Testis (tissue), 5 donors: ENCODE results near the gene HCRTR2. TPM values are rescaled to one million over a fixed set of nuclear protein-coding genes. Genes with fewer than 3 reads are reported as not detected.

ENCODE experiments used
- DNase-seq: peaks from one replicate; pipeline ENCODE4 v3.0.0-alpha.2; 2019
- H3K27ac ChIP-seq, 2 donors: fragments of 200-600 bp; sonication (generic); one replicate each; pipeline ENCODE4 v1.5.1; 2019
- H3K27me3 ChIP-seq: fragments of 200-600 bp; sonication (generic); one replicate; pipeline ENCODE4 v1.5.1; 2019
- H3K36me3 ChIP-seq: fragments of 200-600 bp; sonication (generic); one replicate; pipeline ENCODE4 v1.5.1; 2017; ENCODE audit warnings: low read depth; ENCODE audit errors: missing control alignments
- H3K4me1 ChIP-seq: fragments of 200-600 bp; sonication (generic); one replicate; pipeline ENCODE4 v1.5.1; 2019
- H3K4me3 ChIP-seq, 2 donors: fragments of 200-600 bp; sonication (generic); one replicate each; pipeline ENCODE4 v1.5.1; 2017 to 2019
- H3K9me3 ChIP-seq: fragments of 200-600 bp; sonication (generic); one replicate; pipeline ENCODE4 v1.5.1; 2017
- POLR2A ChIP-seq: fragments of 450-650 bp; IDR thresholded peaks from one replicate; pipeline ENCODE4 v1.6.1; 2017; ENCODE audit warnings: antibody characterized with exemption, mild to moderate bottlenecking, moderate library complexity
- WGBS, 2 donors: methylation state at CpG; one replicate each; pipeline ENCODE4 v1.1.5; 2018; 5-methylcytosine and 5-hydroxymethylcytosine counted together
- intact Hi-C: fragments of 100-400 bp; cut with DNase I; formaldehyde crosslinking; loops from one replicate; pipeline ENCODE4 v1.15.1; 2023; ENCODE audit warnings: low total_unique reads
- long read RNA-seq, 2 donors: transcript quantifications; one replicate each; lab custom pipeline, GENCODE V29; 2026
- polyA plus RNA-seq: library from polyadenylated mRNA; stranded (reverse); fragments of 350-450 nt; fragmentation: Illumina TruSeq; extraction: RNeasy Lipid Tissue Mini Kit (QIAGEN cat#74804); gene quantifications from one replicate; pipeline ENCODE4 v1.2.3, GENCODE V29; 2014; ENCODE audit warnings: low read depth, low replicate concordance; ENCODE audit not compliant: insufficient read depth
- total RNA-seq, 2 donors: library from RNA; depleted of rRNA; stranded (reverse); fragments of >200 nt; gene quantifications; one replicate each; pipeline ENCODE4 v1.2.3, GENCODE V29; 2016
- TF ChIP-seq, protein P1 (sequence below), 3 experiments: fragments of 450-650 bp in 2 of 3; fragments of 200-600 bp in 1 of 3; sonication (generic) in 1 of 3; IDR thresholded peaks; one replicate each; pipeline ENCODE4 v1.5.1; 2016 to 2019; ENCODE audit warnings: antibody characterized with exemption in 3 of 3, mild to moderate bottlenecking in 2 of 3, moderate library complexity in 1 of 3

The HCRTR2 gene
- total RNA-seq (under 1 TPM; 0.39 to 0.50 TPM), polyA plus RNA-seq (0.50 TPM)
- long read RNA-seq, donor 1, partial matches to known transcripts: 0 of 4 reads
- long read RNA-seq, donor 1, other reads (novel, unspliced or antisense): 0 of 4 reads
- long read RNA-seq, donor 2: 0 reads

DNA sequence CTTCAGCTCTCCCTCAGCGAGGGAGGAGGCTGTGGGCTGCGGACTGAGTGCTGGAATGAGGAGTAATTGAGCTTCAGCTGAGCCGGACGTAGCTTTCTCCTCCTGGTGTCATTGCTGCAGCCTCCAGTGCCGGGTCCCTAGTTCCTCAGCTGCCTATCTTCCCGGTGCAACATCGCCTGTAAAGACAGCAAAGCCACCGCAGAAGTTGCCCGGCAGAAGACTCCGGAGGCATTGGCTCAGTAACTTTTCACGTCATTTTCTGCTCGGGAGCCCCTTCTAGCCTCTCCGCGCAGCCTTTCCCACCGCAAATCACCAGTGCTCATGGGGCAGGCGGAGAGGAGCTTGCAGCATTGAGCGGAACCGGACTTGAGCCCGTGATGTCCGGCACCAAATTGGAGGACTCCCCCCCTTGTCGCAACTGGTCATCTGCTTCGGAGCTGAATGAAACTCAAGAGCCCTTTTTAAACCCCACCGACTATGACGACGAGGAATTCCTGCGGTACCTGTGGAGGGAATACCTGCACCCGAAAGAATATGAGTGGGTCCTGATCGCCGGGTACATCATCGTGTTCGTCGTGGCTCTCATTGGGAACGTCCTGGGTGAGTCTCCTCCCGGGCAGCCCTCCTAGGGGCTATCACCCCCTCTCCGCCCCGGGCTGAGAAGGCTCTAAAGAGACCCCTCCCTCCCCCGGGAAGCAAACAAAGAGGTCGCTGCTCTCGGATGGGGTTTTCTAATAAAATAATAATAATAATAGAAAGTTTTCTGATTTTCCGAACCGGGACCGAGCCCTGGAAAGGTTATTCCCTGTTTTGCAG, at the start of gene HCRTR2:
Gene HCRTR2, plus strand, starts transcription at position 305 of the 816 bp plus-strand sequence. Its CDS starts 73 bp downstream, at position 378.
- Histone ChIP-seq H3K36me3 (no peaks in the 10 kb centered on the region), H3K4me1 (peaks cover 4% of the 10 kb centered on the region), H3K9me3 (no peaks in the 10 kb centered on the region), H3K4me3 (peak within 1 kb of the TSS; percentile 23 to 32), H3K27me3 (no peaks in the 10 kb centered on the region), H3K27ac (no peak within 1 kb of the TSS)
- peak; percentile 16 for DNase-seq
- intact Hi-C loops: no loop called here
- WGBS, 2 donors: 1 to 2% methylated on average over 15 to 42 of the region's 42 CpGs
- TF ChIP-seq POLR2A: no peak
- TF ChIP-seq, protein P1, sequence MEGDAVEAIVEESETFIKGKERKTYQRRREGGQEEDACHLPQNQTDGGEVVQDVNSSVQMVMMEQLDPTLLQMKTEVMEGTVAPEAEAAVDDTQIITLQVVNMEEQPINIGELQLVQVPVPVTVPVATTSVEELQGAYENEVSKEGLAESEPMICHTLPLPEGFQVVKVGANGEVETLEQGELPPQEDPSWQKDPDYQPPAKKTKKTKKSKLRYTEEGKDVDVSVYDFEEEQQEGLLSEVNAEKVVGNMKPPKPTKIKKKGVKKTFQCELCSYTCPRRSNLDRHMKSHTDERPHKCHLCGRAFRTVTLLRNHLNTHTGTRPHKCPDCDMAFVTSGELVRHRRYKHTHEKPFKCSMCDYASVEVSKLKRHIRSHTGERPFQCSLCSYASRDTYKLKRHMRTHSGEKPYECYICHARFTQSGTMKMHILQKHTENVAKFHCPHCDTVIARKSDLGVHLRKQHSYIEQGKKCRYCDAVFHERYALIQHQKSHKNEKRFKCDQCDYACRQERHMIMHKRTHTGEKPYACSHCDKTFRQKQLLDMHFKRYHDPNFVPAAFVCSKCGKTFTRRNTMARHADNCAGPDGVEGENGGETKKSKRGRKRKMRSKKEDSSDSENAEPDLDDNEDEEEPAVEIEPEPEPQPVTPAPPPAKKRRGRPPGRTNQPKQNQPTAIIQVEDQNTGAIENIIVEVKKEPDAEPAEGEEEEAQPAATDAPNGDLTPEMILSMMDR (IDR thresholded peaks at IDR 0.05): no peak

DNA sequence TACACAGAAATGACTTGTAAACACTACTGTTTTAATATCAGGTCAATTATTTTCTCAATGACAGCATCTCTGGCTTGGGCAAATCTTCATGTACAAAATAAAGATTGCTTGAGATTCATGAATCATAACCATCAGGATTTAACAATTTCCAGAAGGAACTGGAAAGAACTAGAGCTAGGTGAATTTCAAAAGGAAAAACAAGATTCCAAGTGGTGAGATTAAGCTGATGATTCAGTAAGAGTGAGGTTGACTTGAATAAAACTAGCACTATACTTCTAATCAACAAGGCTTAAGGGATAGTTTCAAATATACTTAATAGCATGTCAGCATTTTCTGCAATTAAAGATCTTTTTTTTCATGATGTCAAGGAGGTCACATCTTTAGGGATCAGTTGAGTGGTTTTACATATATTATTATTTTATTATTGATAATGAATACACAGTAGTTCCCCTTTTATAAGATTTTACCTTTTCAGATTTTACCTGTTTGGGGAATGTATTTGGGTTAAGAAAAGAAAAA, 43.5 kb upstream of the HCRTR2 start:
- TF ChIP-seq, protein P1 (IDR thresholded peaks at IDR 0.05): no peak
- no peak for TF ChIP-seq POLR2A
- no peaks in the 10 kb centered on the region for H3K36me3 ChIP-seq
- no peak overlapping the region for H3K27ac ChIP-seq
- H3K4me3 ChIP-seq: no peak overlapping the region
- no peaks in the 10 kb centered on the region for H3K9me3 ChIP-seq
- DNase-seq: no peak
- intact Hi-C loops: no loop called here
- H3K4me1 ChIP-seq: no peaks in the 10 kb centered on the region
- no peaks in the 10 kb centered on the region for H3K27me3 ChIP-seq

DNA sequence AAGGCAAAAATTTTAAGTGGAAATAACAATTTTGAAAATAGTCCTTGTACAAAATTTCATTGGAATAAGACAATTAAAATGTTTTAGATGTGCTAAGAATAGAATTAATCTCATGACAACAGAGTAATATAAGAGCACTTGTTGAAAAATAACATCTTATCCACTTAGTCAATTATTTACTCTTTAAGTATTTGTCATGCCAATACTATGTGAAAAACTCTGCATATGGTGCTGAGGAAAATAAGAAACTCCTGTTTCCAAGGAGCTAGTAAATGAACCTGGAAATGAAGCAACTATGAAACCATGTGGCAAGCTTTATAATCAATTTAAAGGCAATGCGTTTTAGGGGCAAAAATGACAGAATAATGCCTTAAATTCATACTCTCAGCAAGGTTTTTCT, 42.7 kb upstream of the HCRTR2 start:
- no peak overlapping the region for H3K27ac ChIP-seq
- no peak for DNase-seq
- TF ChIP-seq POLR2A: no peak
- TF ChIP-seq, protein P1 (IDR thresholded peaks at IDR 0.05): no peak
- H3K4me1 ChIP-seq: no peaks in the 10 kb centered on the region
- no peaks in the 10 kb centered on the region for H3K36me3 ChIP-seq
- H3K9me3 ChIP-seq: no peaks in the 10 kb centered on the region
- WGBS, 2 donors: 82 to 98% methylated on average over 1 of the region's 1 CpG
- intact Hi-C loops: no loop called here
- H3K27me3 ChIP-seq: no peaks in the 10 kb centered on the region
- no peak overlapping the region for H3K4me3 ChIP-seq

DNA sequence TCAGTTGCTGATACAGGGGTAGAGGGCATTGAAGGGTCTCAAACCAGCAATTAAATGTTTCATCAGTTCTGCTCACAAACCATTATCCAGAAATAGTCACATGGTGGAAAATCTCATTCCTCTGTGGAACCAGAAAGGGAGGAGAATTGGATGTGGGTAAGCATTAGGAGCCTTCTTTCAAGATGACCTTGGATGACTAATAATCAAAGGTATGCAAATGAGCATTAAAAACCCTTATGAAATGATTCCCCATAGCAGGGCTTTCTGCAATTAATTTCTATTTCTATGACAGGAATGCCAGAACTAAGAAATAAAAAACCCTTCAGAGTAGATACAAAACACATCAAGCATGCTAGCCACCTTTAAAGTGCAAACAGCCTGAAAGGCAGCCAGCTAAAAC, 37.4 kb upstream of the HCRTR2 start:
- no peak overlapping the region for H3K27ac ChIP-seq
- no peak for DNase-seq
- TF ChIP-seq, protein P1 (IDR thresholded peaks at IDR 0.05): no peak
- no peak for TF ChIP-seq POLR2A
- no peaks in the 10 kb centered on the region for H3K27me3 ChIP-seq
- no peaks in the 10 kb centered on the region for H3K9me3 ChIP-seq
- intact Hi-C loops: no loop called here
- no peaks in the 10 kb centered on the region for H3K36me3 ChIP-seq
- no peak overlapping the region for H3K4me3 ChIP-seq
- no peaks in the 10 kb centered on the region for H3K4me1 ChIP-seq
